Head of caudate nucleus (tissue), 42 donors: ENCODE results near the gene PRR7.

Experiments used
- DNase-seq, 42 donors: peaks; one replicate each; pipeline versions ENCODE4 v3.0.0 to v3.0.0-alpha.2; 2020 to 2021; ENCODE audit warnings: mixed read lengths in 7 of 42
- intact Hi-C: fragments of 100-400 bp; cut with DNase I; formaldehyde crosslinking; loops from one replicate; pipeline ENCODE4 v1.15.0; 2022

Gene PRR7

GRCh38 chr5:177486256-177486655 is 39.6 kb downstream of the PRR7 start:
- intact Hi-C loops, result no loop called here
- no peak for DNase-seq

DNA sequence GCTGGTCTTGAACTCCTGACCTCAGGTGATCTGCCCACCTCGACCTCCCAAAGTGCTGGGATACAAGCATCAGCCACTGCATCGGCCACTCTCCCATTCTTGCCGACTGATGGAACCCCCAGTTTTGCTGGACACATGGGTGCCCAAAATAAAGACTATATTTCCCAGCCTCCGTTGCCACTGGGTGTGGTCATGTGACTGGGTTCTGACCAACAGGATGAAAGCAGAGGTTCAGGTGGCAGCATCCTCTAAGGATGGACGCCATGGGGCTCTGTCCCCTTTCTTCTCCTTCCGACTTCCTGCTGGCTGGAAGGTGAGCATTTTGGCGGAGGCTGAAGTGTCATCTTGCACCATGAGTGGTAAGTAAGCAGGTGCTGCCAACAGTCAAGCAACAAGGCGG is 40.5 kb downstream of the PRR7 start:
- no peak for DNase-seq
- intact Hi-C loops, result no loop called here

DNA sequence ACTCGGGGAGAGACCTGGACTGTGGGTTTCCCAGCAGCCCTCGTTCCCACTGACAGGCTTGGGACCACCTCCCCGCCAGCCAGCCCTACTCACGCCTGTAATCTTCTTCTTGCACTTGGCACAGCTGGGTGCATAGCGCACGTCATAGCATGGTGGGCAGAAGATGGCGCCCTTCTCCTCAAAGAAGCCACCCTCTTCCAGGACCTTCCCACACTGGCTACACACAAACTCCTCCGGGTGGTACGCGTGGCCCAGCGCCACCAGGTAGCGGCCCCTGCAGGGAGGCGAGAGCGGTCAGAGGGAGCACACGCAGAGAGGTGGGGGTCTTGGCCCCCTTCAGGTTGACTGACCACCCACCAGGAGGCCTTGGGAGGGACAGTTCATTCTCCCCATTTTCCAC is 41.4 kb downstream of the PRR7 start:
- intact Hi-C loops, result no loop called here
- no peak for DNase-seq

- intact Hi-C loops, result no loop called here
- DNase-seq, result peak in 11 of 42 donors; percentile 29 to 60 (median 45)
These were observed 42.6 kb downstream of the PRR7 start for GRCh38 chr5:177489119-177489716.

GRCh38 chr5:177490311-177490991 is 43.8 kb downstream of the PRR7 start:
- intact Hi-C loops, result no loop called here
- peak in 10 of 42 donors; percentile 37 to 62 (median 43) for DNase-seq

DNA sequence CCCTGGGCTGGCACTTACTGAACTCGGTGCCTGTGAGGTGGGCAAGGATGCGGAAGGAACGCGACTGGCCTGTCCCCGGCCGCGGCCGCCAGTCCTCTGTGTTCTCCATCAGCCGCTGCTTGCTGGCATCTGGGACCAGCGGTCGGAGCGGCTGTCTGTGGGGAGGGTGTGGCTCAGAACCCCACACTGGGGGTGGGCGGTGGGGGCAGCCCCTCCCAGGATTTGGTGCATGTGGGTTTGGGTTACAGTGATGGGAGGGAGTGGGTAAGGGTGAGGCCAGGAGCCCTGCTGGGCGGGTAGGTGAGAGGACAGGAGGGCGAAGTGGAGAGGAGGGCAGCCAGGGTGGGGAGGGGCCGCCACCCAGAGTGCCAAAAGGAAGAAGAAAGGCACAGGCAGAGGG is 44.4 kb downstream of the PRR7 start:
- DNase-seq, result no peak
- intact Hi-C loops, result no loop called here

DNA sequence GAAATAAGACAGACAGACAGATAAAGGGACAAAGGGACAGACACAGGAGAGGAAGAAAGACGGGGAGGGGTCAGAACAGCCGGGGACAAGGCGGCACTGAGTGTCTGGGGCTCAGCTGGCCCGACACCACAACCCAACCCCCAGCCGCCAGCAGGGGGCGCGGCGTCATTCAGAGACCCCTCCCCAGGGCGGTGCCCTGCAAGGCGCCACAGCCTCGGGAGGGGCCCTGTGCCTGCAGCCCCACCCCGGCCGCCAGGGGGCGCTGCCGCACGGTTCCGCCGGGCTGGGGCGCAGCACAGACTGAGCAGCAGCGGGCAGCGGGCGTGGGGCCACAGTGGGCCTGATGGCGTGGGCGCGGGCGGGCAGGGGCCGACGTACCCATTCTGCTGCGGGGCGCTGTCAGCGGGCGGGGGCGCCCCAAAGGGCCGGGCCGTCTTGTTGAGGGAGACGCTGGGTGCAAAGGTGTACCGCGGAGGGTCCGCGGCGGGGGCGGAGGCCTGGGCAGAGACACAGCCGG is 44.9 kb downstream of the PRR7 start:
- intact Hi-C loops, result no loop called here
- DNase-seq, result no peak

GRCh38 chr5:177491983-177492746 is 45.6 kb downstream of the PRR7 start:
- no peak for DNase-seq
- intact Hi-C loops, result no loop called here

- no peak for DNase-seq
- intact Hi-C loops, result no loop called here
These were observed 46.2 kb downstream of the PRR7 start for GRCh38 chr5:177492841-177493240.

DNA sequence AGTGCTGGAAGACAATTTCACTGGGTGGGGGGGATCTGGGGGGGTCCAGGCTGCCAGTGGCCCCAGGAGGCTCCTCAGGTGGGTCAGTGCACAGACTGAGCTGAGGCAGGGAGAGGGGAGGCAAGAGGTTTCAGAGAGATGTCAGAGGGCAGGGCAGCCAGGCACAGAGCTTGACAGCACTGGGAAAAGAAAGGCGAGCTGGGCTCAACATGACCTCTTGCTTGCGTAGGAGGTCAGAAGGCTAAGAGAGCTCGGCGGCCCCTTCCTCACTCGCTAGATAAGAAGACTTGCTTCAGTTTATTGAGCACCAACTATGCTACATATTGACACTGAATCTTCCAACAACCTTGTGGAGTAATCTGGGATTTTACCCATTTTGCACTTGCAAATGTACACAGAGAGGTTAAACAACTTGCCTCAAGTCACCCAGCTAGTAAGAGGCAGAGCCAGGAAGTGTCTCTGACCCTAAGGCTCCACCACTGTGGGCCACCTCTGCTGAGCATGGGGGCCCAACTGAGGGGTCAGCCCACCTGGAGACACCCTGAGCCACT is 47.3 kb downstream of the PRR7 start:
- DNase-seq, result no peak
- intact Hi-C loops, result no loop called here

DNA sequence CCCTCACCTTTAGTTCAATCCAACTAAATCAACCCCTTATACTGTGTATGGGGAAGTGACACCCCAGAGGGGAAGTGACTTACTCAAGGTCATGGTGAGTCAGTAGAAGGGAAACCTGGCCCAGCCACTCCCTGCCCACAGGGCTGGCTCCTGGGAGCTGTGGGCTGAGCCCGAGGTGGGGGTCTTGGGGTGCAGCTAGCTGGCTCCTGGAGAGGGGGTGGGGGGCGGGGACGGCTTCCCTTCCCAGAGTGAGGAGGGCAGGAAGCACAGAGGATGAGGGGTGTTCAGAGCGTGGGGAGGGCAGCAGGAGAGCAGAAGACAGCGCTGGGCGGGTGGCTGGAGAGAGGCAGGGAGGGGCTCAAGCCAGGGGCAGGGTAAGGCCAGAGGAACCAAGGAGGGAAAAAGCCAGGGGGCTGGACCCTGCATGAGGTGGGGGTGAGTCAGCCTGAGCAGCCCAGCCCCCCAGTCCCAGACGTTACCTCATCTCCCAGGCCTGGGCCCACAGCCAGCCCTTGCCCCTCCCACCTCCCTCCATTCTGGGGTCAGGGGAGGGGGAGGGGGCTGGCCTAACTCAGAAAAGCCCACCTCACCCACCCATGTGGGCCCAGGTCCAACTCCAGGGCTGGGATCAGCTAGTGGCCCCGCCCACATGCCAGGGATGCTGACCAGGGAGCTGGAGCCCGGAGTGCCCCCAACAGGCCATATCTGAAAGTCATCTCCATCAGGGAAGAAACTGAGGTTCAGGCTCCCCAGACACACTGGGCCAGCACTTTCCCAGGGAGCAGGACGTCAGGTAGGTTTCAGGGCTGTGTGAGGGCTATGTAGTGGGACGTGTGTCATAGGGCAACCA is 48.0 kb downstream of the PRR7 start:
- peak in 1 of 42 donors; percentile 56 for DNase-seq
- intact Hi-C loops, result loop anchor here (5.0 kb wide), 1 partner anchor 37 kb away; no protein-coding TSS in a partner anchor

GRCh38 chr5:177495243-177496060 is 48.8 kb downstream of the PRR7 start:
- intact Hi-C loops, result loop anchor here (5.0 kb wide), 1 partner anchor 38 kb away; no protein-coding TSS in a partner anchor
- DNase-seq, result no peak

GRCh38 chr5:177496070-177496726 is 49.6 kb downstream of the PRR7 start:
- no peak for DNase-seq
- intact Hi-C loops, result loop anchor here (5.0 kb wide), 1 partner anchor 39 kb away; no protein-coding TSS in a partner anchor

GRCh38 chr5:177496727-177497291 is 50.2 kb downstream of the PRR7 start:
- intact Hi-C loops, result loop anchor here (5.0 kb wide), 1 partner anchor 40 kb away; no protein-coding TSS in a partner anchor
- no peak for DNase-seq

- intact Hi-C loops, result loop anchor here (5.0 kb wide), 1 partner anchor 40 kb away; no protein-coding TSS in a partner anchor
These were observed 50.8 kb downstream of the PRR7 start, which contains the start of gene PDLIM7 for GRCh38 chr5:177497292-177498012. TSS of gene PDLIM7 (minus strand) at chr5:177497604. CDS start at chr5:177496512, 1,092 bp downstream.

More at GRCh38 chr5:177497292-177498012, 50.8 kb downstream of the PRR7 start, which contains the start of gene PDLIM7:
- peak; percentile 76 to 97 (median 90) for DNase-seq
